CD8-positive, alpha-beta memory T cell (primary cell): ENCODE results near the gene TMEM255B. TPM values are rescaled to one million over a fixed set of nuclear protein-coding genes. Genes with fewer than 3 reads are reported as not detected.

Experiments
- CTCF ChIA-PET: fragments of 350-600 bp; sonication (Branson Sonifier 250); formaldehyde crosslinking; loops from one replicate; lab custom pipeline; 2021; ENCODE audit warnings: antibody characterized with exemption; lab: Charles Lee
- POLR2A ChIA-PET: fragments of 350-600 bp; sonication (Branson Sonifier 250); formaldehyde crosslinking; loops from one replicate; lab custom pipeline; 2021; ENCODE audit warnings: antibody characterized with exemption; lab: Charles Lee
- DNase-seq, 5 donors: peaks; one replicate each; pipeline versions ENCODE4 v3.0.0 to v3.0.0-alpha.2; 2020 to 2022; ENCODE audit warnings: mixed read lengths in 1 of 5
- H3K27ac ChIP-seq: one replicate; pipeline ENCODE4 v1.7.0; 2013; ENCODE audit warnings: low read depth, mild to moderate bottlenecking, low read length, moderate library complexity
- H3K27me3 ChIP-seq: 2 replicates; pipeline ENCODE4 v1.7.0; 2013; ENCODE audit warnings: low read length, mild to moderate bottlenecking; ENCODE audit not compliant: insufficient read depth, poor library complexity, severe bottlenecking
- H3K36me3 ChIP-seq: 2 replicates; pipeline ENCODE4 v1.7.0; 2013; ENCODE audit warnings: mild to moderate bottlenecking, low read length, moderate library complexity; ENCODE audit not compliant: insufficient read depth
- H3K4me1 ChIP-seq: 2 replicates; pipeline ENCODE4 v1.7.0; 2013; ENCODE audit warnings: mild to moderate bottlenecking, low read length, moderate library complexity; ENCODE audit not compliant: insufficient read depth
- H3K4me3 ChIP-seq: 2 replicates; pipeline ENCODE4 v1.7.0; 2013; ENCODE audit warnings: mild to moderate bottlenecking, low read length
- H3K9me3 ChIP-seq: 2 replicates; pipeline ENCODE4 v1.7.0; 2013; ENCODE audit warnings: mild to moderate bottlenecking, low read length
- H3K27ac Mint-ChIP-seq, 8 donors: one replicate each; pipeline ENCODE4 v1.8.0; 2020 to 2021; ENCODE audit warnings: mixed read lengths in 8 of 8, mild to moderate bottlenecking in 6 of 8, inconsistent platforms in 3 of 8, moderate library complexity in 3 of 8
- H3K27me3 Mint-ChIP-seq, 2 donors: one replicate each; pipeline ENCODE4 v1.8.0; 2020 to 2021; ENCODE audit warnings: mixed read lengths in 2 of 2, mild to moderate bottlenecking in 1 of 2, moderate library complexity in 1 of 2
- H3K36me3 Mint-ChIP-seq, 3 donors: one replicate each; pipeline ENCODE4 v1.8.0; 2020 to 2021; ENCODE audit warnings: mixed read lengths in 3 of 3, inconsistent platforms in 1 of 3, mild to moderate bottlenecking in 1 of 3
- H3K4me1 Mint-ChIP-seq, 3 donors: one replicate each; pipeline ENCODE4 v1.8.0; 2020 to 2021; ENCODE audit warnings: mixed read lengths in 3 of 3, inconsistent platforms in 1 of 3, mild to moderate bottlenecking in 1 of 3
- H3K4me3 Mint-ChIP-seq, 7 donors: one replicate each; pipeline ENCODE4 v1.8.0; 2020 to 2021; ENCODE audit warnings: mixed read lengths in 7 of 7, mild to moderate bottlenecking in 6 of 7, moderate library complexity in 4 of 7, inconsistent platforms in 2 of 7
- H3K9me3 Mint-ChIP-seq, 5 donors: one replicate each; pipeline ENCODE4 v1.8.0; 2020 to 2022; ENCODE audit warnings: mixed read lengths in 5 of 5, mild to moderate bottlenecking in 3 of 5, moderate library complexity in 2 of 5, inconsistent platforms in 1 of 5
- polyA plus RNA-seq: library from polyadenylated mRNA; unstranded; fragments of 300-500 nt; fragmentation: Illumina TruSeq; gene quantifications from one replicate; pipeline ENCODE4 v1.2.3, GENCODE V29; 2021
- total RNA-seq, 2 experiments: library from RNA; stranded (reverse); gene quantifications; one replicate each; pipeline ENCODE4 v1.2.3, GENCODE V29; 2021

TMEM255B gene
- total and polyA plus RNA-seq, 3 experiments from 2014 or later = 0.57 to 0.69 TPM; not detected in 1

DNA sequence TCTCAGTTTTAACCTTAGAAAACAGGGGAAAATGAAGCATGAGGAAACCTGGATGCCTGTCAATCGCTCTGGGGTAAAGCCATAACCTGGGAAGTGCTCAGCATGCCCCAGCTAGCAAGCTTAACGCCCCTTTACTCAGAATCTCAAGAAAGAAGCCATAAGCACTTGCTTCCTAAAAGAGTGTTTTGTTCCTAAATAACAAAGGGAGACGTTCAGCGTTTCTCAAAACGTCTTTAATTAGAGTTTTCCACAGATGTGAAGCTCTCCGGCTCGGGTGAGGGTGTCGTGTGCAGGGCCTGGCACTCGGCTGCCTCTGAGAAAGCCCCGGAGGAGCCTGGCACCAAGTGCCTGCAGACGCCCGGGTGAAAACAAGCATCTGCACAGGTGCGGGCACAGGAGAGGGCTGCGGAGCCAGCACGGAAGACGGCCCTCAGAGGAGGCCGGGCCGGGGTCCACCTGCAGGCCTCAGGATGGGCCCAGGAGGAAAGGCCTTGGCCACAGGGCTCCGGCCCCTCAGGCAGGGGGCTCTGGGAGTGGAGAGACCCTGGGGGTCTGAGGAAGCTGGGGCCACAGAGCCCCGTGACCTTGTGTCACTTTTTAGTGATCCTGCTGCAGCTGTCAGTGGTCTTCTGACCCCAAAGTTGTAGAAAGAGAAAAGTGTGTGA, 98.6 kb downstream of the TMEM255B start:
- DNase-seq = no peak
- Mint-ChIP-seq H3K9me3 (no peaks in the 10 kb centered on the region), H3K27ac (no peak overlapping the region), H3K27me3 (peaks cover 6% of the 10 kb centered on the region in 2 donors), H3K4me1 (peaks cover 22 to 32% (median 23%) of the 10 kb centered on the region in 3 donors), H3K36me3 (no peaks in the 10 kb centered on the region), H3K4me3 (no peak overlapping the region)
- Histone ChIP-seq H3K27ac (no peak overlapping the region), H3K36me3 (no peaks in the 10 kb centered on the region), H3K4me3 (no peak overlapping the region), H3K9me3 (no peaks in the 10 kb centered on the region), H3K4me1 (peaks cover 19% of the 10 kb centered on the region), H3K27me3 (peaks cover 11% of the 10 kb centered on the region)
- CTCF ChIA-PET = no interaction called here
- POLR2A ChIA-PET = interaction anchor here (0.6 kb wide), 1 partner anchor 103 kb away, joined by 3 read pairs; no protein-coding TSS in a partner anchor

DNA sequence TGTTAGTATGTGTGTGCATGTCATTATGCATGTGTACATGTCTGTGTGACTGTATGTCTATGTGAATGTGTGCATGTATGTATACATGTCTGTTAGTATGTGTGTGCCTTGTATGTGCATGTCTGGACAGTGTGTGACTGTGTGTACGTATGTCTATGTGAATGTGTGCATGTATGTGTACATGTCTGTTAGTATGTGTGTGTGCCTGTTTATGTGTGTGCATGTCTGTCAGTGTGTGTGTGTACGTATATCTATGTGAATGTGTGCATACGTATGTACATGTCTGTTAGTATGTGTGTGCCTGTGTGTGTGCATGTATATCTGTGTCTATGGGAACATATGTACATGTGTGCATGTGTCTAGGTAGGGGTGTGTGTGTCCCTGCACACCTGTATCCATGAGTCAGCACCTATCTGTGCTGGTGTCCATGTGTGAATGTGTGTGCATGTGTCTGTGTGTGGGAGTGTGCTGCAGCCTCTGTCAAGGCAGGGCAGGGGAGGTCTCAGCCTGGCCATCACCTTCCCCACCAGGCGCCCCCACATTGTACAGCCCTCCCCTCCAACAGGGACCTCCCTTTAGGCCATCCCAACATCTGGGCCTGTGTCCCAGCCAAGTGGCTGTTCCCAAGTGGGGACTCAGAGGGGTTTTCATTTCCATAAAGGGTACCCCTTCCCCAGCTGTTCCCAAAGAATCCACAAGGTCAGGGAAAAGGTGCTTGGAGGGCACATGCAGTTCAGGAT, 100.5 kb downstream of the TMEM255B start:
- peak overlapping the region; percentile 3 for H3K27ac ChIP-seq
- H3K27ac Mint-ChIP-seq = no peak overlapping the region
- H3K4me3 ChIP-seq = no peak overlapping the region
- peaks cover 20% of the 10 kb centered on the region for H3K4me1 ChIP-seq
- peaks cover 11% of the 10 kb centered on the region in 2 donors for H3K27me3 Mint-ChIP-seq
- H3K4me1 Mint-ChIP-seq = peaks cover 14 to 20% (median 15%) of the 10 kb centered on the region in 3 donors
- POLR2A ChIA-PET = no interaction called here
- no peaks in the 10 kb centered on the region for H3K36me3 ChIP-seq
- H3K36me3 Mint-ChIP-seq = no peaks in the 10 kb centered on the region
- CTCF ChIA-PET = no interaction called here
- DNase-seq = no peak
- peaks cover 16% of the 10 kb centered on the region for H3K27me3 ChIP-seq
- H3K4me3 Mint-ChIP-seq = no peak overlapping the region
- no peaks in the 10 kb centered on the region for H3K9me3 ChIP-seq
- no peaks in the 10 kb centered on the region for H3K9me3 Mint-ChIP-seq

DNA sequence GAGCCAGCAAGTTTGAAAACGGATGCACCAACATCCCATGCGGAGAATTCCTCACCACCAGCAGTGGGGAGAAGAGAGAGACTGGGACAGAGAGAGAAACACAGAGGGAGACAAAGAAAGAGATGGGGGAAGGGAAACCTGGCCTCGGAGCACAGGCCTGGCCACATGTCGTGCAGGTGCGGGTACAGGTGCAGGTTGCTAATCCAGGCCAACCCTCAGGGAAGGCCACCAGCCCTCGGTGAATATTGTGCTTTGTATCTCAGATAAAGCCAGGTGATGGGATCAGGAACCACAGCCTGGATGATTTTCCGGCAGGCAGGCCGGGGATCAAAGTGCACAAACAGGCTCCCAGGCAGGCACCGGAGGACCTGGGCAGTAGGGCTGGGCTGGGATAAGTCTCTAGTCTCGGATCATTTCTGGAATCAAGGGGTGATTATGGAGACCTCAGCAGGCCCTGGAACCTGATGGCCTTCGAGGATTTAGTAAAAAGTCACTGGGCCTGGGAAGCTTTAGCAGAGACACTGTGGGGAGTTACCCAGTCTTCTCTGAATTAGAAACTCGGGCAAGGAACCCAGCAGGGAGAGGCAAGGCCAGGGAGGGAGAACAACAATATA, 101.1 kb downstream of the TMEM255B start:
- ChIA-PET POLR2A (no interaction called here), CTCF (no interaction called here)
- no peaks in the 10 kb centered on the region for H3K36me3 ChIP-seq

DNA sequence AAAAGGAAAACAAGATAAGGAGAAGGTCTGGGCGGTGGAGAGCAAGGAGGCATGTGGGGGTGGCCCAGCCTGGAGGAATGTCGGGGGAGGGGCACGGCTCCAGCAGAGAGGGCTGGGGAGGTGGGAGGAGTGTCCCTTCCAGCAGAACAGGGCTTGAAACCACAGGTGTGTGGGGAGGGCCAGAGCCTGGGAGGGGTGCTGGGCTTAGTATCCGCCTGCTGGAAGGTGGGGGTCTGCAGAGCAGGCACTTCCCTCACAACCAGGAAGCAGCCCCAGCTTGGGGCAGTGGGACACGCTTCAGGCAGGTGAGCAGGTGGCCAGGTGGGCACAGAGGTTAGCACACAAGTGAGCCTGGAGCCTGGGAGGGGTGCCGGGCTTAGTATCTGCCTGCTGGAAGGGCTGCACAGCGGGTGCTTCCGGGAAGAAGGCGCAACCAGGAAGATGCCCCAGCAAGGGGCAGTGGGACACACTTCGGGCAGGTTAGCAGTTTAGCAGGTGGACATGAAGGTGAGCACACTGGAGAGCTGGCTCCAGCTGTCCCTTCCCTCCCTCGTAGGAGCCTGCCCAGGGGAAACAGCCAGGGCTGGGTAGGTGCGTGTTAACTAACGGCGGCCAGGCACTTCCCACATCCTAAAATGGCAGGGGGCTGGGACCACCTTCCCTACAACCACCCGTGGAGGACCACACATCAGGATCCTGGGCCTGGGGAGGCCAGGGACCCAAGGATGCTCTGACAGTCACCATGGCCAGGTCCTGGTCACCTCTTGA, 101.8 kb downstream of the TMEM255B start:
- no peak for DNase-seq
- no peaks in the 10 kb centered on the region for H3K36me3 Mint-ChIP-seq
- Histone ChIP-seq H3K27me3 (peaks cover 24% of the 10 kb centered on the region), H3K27ac (no peak overlapping the region), H3K36me3 (no peaks in the 10 kb centered on the region), H3K4me1 (peaks cover 13% of the 10 kb centered on the region), H3K9me3 (no peaks in the 10 kb centered on the region), H3K4me3 (no peak overlapping the region)
- peaks cover 13 to 17% (median 17%) of the 10 kb centered on the region in 3 donors for H3K4me1 Mint-ChIP-seq
- no peaks in the 10 kb centered on the region for H3K9me3 Mint-ChIP-seq
- H3K27me3 Mint-ChIP-seq = peaks cover 25% of the 10 kb centered on the region in 2 donors
- peak overlapping the region in 3 of 7 donors; percentile 18 to 34 (median 20) for H3K4me3 Mint-ChIP-seq
- ChIA-PET POLR2A (no interaction called here), CTCF (no interaction called here)
- no peak overlapping the region for H3K27ac Mint-ChIP-seq

More for the DNA sequence above, 101.1 kb downstream of the TMEM255B start:
- no peak overlapping the region for H3K4me3 ChIP-seq
- H3K27me3 ChIP-seq = peaks cover 19% of the 10 kb centered on the region
- no peak for DNase-seq
- H3K4me1 Mint-ChIP-seq = peaks cover 9 to 17% (median 14%) of the 10 kb centered on the region in 3 donors
- no peak overlapping the region for H3K27ac Mint-ChIP-seq
- no peaks in the 10 kb centered on the region for H3K36me3 Mint-ChIP-seq
- peaks cover 18% of the 10 kb centered on the region in 2 donors for H3K27me3 Mint-ChIP-seq
- no peaks in the 10 kb centered on the region for H3K9me3 Mint-ChIP-seq
- peak overlapping the region in 2 of 7 donors; percentile 34 to 48 for H3K4me3 Mint-ChIP-seq
- no peaks in the 10 kb centered on the region for H3K9me3 ChIP-seq
- H3K4me1 ChIP-seq = peaks cover 16% of the 10 kb centered on the region
- peak overlapping the region; percentile 3 for H3K27ac ChIP-seq

DNA sequence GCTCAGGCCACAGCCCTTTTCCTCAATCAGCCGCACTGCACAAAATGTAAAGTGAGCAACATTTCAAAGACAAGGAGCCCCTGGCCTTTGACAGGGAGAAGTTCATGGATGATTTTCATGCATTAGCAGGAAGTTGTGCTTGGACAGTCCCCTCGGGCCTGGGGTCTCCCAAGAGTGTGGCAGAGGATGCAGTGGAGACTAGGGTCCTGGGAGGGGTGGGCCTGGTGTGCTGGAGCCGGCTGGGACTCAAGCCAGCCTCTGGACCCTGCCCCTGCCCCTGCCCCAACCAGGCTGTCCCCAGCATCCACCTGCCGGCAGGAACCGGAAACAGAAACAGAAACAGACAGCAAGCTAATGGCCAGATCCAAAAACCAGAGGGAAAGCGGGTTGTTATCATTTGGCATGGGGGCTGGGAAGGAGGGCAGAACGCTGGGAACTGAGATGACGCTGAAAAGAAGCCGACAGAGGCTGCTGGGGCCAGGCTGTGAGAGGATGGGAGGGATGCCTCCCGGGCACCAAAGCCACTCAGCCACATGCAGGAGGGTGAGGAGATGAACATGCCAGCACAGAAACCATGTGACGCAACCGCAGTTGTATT, 102.5 kb downstream of the TMEM255B start:
- H3K4me3 Mint-ChIP-seq = peak overlapping the region in 1 of 7 donors; percentile 20
- peaks cover 13% of the 10 kb centered on the region for H3K4me1 ChIP-seq
- H3K4me3 ChIP-seq = no peak overlapping the region
- H3K4me1 Mint-ChIP-seq = peaks cover 13 to 17% (median 17%) of the 10 kb centered on the region in 3 donors
- H3K9me3 ChIP-seq = no peaks in the 10 kb centered on the region
- H3K36me3 Mint-ChIP-seq = no peaks in the 10 kb centered on the region
- H3K27me3 ChIP-seq = peaks cover 30% of the 10 kb centered on the region
- H3K9me3 Mint-ChIP-seq = no peaks in the 10 kb centered on the region
- ChIA-PET CTCF (no interaction called here), POLR2A (no interaction called here)
- peaks cover 31 to 32% of the 10 kb centered on the region in 2 donors for H3K27me3 Mint-ChIP-seq
- no peaks in the 10 kb centered on the region for H3K36me3 ChIP-seq
- no peak overlapping the region for H3K27ac Mint-ChIP-seq
- no peak overlapping the region for H3K27ac ChIP-seq
- no peak for DNase-seq

- ChIA-PET CTCF (no interaction called here), POLR2A (no interaction called here)
- peaks cover 33% of the 10 kb centered on the region for H3K27me3 ChIP-seq
- no peak for DNase-seq
- H3K4me3 Mint-ChIP-seq = peak overlapping the region; percentile 39 to 76 (median 62)
- peaks cover 33 to 35% of the 10 kb centered on the region in 2 donors for H3K27me3 Mint-ChIP-seq
- no peaks in the 10 kb centered on the region for H3K36me3 ChIP-seq
- no peak overlapping the region for H3K27ac ChIP-seq
- H3K4me3 ChIP-seq = no peak overlapping the region
- H3K27ac Mint-ChIP-seq = peak overlapping the region in 1 of 8 donors; percentile 14
- peaks cover 13 to 17% (median 17%) of the 10 kb centered on the region in 3 donors for H3K4me1 Mint-ChIP-seq
- H3K36me3 Mint-ChIP-seq = no peaks in the 10 kb centered on the region
- H3K9me3 Mint-ChIP-seq = no peaks in the 10 kb centered on the region
- peaks cover 13% of the 10 kb centered on the region for H3K4me1 ChIP-seq
- no peaks in the 10 kb centered on the region for H3K9me3 ChIP-seq
Measured at GRCh38 chr13:113862191-113862930, 103.3 kb downstream of the TMEM255B start.

DNA sequence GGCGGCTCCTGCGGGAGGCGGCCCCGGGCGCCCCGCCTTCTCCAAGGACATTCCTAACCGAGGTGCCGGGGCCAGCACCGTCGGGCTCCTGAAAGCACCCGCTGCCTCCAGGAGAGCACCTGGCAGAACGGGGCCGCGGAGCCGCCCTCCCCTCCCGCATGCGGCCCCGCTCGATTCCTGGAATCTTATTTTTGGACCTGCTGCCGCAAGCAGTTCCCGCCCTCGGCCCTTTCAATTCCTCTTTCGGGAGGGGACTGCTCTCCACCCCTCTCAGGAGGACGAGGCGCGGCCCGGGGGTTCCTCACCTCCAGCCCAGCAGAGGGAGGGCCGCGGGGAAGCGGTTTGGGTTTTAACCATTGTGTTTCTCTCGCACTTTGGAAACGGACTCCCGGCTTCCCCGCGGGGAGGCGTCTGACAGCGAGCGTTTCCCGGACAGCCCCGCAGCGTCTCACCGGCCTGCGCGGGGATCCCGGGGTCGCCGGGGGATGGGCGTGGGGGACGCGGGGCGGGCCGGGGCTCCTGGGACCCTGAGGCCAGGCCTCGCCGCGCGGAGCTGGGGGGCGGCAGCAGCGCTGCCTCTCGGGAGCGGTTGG, 104.0 kb downstream of the TMEM255B start:
- CTCF ChIA-PET = no interaction called here
- DNase-seq = no peak
- Mint-ChIP-seq H3K4me1 (peaks cover 13 to 17% (median 17%) of the 10 kb centered on the region in 3 donors), H3K4me3 (peak overlapping the region in 5 of 7 donors; percentile 26 to 76 (median 44)), H3K27ac (no peak overlapping the region), H3K36me3 (no peaks in the 10 kb centered on the region), H3K9me3 (peaks cover 0 to 1% (median 1%) of the 10 kb centered on the region in 5 donors), H3K27me3 (peaks cover 39% of the 10 kb centered on the region in 2 donors)
- Histone ChIP-seq H3K4me3 (no peak overlapping the region), H3K27ac (no peak overlapping the region), H3K4me1 (peaks cover 13% of the 10 kb centered on the region), H3K27me3 (peaks cover 33% of the 10 kb centered on the region), H3K9me3 (no peaks in the 10 kb centered on the region), H3K36me3 (no peaks in the 10 kb centered on the region)
- POLR2A ChIA-PET = no interaction called here
